NCI-H345 treated with DMSO at 0.1 percent for 48 hours (cell line): ENCODE data around the gene RPL37.
"Not testable (repeated sequence)": the region's sequence is repeated elsewhere in the genome, so short reads cannot be mapped to it uniquely, and the experiment has no call there.

Experiments
- DNase-seq: peaks from one replicate; lab custom pipeline; 2025; ENCODE audit not compliant: unreplicated experiment; lab: John Stamatoyannopoulos, UW

The RPL37 gene

GRCh38 chr5:40834849-40835787 lies at the start of gene RPL37:
RPL37 (minus strand) TSS chr5:40835222; CDS start chr5:40835185, 37 bp downstream.
- peak; percentile 53 for DNase-seq

- not testable (repeated sequence) for DNase-seq
These were observed 48.0 kb upstream of the RPL37 start for GRCh38 chr5:40883051-40883450.

- no peak for DNase-seq
These were observed 47.3 kb upstream of the RPL37 start for GRCh38 chr5:40882291-40882690.

GRCh38 chr5:40879163-40879942 lies 44.3 kb upstream of the RPL37 start:
- peak; percentile 39 for DNase-seq

- no peak for DNase-seq
These were observed 42.5 kb upstream of the RPL37 start for GRCh38 chr5:40877371-40877988.

GRCh38 chr5:40875958-40876357 lies 40.9 kb upstream of the RPL37 start:
- DNase-seq, result no peak

GRCh38 chr5:40873286-40873880 lies 38.4 kb upstream of the RPL37 start:
- DNase-seq, result no peak

- not testable (repeated sequence) for DNase-seq
These were observed 37.2 kb upstream of the RPL37 start for GRCh38 chr5:40872253-40872652.

GRCh38 chr5:40871177-40871576 lies 36.2 kb upstream of the RPL37 start:
- no peak for DNase-seq

- no peak for DNase-seq
These were observed 34.4 kb upstream of the RPL37 start for GRCh38 chr5:40869384-40869783.

GRCh38 chr5:40866844-40867243 lies 31.8 kb upstream of the RPL37 start:
- no peak for DNase-seq

GRCh38 chr5:40865004-40865403 lies 30.0 kb upstream of the RPL37 start:
- not testable (repeated sequence) for DNase-seq

- DNase-seq, result no peak
These were observed 25.7 kb upstream of the RPL37 start for GRCh38 chr5:40860711-40861110.

- no peak for DNase-seq
These were observed 18.7 kb upstream of the RPL37 start for GRCh38 chr5:40853632-40854192.

GRCh38 chr5:40847525-40847924 lies 12.5 kb upstream of the RPL37 start:
- no peak for DNase-seq

- DNase-seq, result no peak
These were observed 11.3 kb upstream of the RPL37 start for GRCh38 chr5:40846371-40846770.

GRCh38 chr5:40844565-40844964 lies 9.5 kb upstream of the RPL37 start:
- DNase-seq, result no peak

- DNase-seq, result no peak
These were observed 7.3 kb upstream of the RPL37 start for GRCh38 chr5:40842351-40842750.

- no peak for DNase-seq
These were observed 6.2 kb upstream of the RPL37 start, which contains the start of gene CARD6 for GRCh38 chr5:40841068-40841805. CARD6 (plus strand) TSS chr5:40841367; CDS start chr5:40841383, 16 bp downstream.

GRCh38 chr5:40838086-40838485 lies 3.1 kb upstream of the RPL37 start:
- no peak for DNase-seq
